Activated CD4-positive, CD25-positive, alpha-beta regulatory T cell treated with anti-CD3 and anti-CD28 coated beads, Interleukin-2, amount 50 U/mL, for 24 hours (primary cell): Measurements from ENCODE around the gene NCKAP5L.
"Not testable (repeated sequence)": the region's sequence is repeated elsewhere in the genome, so short reads cannot be mapped to it uniquely, and the experiment has no call there.

Experiments used
- ATAC-seq, 2 donors: fragments of 150-1000 bp; cut with Tn5 transposase; one replicate each; pipeline ENCODE4 v1.10.0; 2021; ENCODE audit warnings: mild to moderate bottlenecking in 1 of 2, moderate library complexity in 1 of 2

Gene NCKAP5L, protein sequence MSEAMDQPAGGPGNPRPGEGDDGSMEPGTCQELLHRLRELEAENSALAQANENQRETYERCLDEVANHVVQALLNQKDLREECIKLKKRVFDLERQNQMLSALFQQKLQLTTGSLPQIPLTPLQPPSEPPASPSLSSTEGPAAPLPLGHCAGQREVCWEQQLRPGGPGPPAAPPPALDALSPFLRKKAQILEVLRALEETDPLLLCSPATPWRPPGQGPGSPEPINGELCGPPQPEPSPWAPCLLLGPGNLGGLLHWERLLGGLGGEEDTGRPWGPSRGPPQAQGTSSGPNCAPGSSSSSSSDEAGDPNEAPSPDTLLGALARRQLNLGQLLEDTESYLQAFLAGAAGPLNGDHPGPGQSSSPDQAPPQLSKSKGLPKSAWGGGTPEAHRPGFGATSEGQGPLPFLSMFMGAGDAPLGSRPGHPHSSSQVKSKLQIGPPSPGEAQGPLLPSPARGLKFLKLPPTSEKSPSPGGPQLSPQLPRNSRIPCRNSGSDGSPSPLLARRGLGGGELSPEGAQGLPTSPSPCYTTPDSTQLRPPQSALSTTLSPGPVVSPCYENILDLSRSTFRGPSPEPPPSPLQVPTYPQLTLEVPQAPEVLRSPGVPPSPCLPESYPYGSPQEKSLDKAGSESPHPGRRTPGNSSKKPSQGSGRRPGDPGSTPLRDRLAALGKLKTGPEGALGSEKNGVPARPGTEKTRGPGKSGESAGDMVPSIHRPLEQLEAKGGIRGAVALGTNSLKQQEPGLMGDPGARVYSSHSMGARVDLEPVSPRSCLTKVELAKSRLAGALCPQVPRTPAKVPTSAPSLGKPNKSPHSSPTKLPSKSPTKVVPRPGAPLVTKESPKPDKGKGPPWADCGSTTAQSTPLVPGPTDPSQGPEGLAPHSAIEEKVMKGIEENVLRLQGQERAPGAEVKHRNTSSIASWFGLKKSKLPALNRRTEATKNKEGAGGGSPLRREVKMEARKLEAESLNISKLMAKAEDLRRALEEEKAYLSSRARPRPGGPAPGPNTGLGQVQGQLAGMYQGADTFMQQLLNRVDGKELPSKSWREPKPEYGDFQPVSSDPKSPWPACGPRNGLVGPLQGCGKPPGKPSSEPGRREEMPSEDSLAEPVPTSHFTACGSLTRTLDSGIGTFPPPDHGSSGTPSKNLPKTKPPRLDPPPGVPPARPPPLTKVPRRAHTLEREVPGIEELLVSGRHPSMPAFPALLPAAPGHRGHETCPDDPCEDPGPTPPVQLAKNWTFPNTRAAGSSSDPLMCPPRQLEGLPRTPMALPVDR (N-terminal part only)

DNA sequence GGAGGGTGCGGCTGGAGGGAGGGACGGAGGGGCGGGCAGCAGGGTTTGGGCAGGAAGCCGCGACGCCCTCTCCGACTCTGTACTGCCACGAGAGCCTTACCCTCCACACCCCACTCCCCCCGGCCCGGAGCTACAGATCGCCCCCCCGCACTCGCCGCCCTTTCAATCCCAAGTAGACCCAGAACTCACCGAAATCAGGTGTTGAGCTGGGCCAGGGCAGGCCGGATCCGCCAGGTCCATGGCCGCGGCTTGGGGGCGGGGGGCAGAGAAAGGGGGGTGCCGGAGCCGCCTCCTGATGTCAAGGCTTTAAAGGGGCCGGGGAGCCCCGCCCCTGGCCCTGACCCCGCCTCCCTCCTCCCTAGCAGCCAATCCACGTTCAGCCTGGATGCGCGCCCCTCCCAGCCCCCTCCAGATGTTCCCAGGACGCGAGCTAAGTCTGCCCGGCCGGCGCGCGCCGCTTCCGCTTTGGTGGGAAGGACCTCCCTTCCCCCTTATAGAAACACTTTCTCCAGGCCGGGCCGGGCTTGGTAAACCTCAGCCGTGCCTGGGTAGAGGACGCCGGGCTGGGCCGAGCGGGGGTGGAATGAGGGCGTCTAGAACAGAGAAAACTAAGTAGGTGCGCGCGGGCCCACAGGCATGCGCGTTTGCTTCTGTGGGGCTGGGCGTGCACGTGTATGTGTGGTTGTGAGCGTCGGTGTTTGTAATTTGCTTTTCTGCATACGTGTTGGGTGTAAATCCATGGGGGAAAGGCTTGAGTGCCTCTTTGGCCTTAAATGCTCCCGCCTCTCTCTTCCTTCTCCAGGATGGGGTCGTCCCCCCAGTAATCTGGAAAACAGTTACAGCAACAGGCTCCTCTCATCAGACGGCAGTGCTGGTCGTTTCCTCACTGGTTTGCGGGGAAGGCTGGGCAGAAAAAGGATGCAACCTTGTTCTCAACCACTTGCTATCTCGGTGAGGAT, at the start of gene NCKAP5L:
Gene NCKAP5L (minus strand): TSS at position 281 of the 959 bp plus-strand sequence. CDS start 24,369 bp downstream, outside the sequence.
- ATAC-seq = peak; percentile 94 to 96

DNA sequence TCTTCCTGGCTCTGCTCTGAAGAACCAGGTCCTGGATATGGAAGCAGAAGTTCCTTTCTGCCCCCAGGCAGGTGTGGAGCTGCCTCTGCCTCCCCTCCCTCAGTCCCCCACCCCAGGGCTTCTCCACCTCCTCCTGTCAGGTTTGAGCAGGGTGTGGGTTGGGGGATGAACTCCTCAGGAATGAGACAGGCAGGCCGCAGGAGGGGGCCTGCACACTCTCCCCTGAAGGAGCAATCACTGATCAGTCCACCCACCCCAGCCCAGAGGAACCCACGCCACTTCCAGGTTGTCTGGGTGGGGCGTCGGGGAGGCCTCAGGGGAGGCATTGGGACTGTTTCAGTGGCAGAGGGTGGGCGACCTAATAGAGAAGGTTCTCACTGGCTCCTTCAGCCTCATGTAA, 48.9 kb upstream of the NCKAP5L start:
- ATAC-seq = no peak

DNA sequence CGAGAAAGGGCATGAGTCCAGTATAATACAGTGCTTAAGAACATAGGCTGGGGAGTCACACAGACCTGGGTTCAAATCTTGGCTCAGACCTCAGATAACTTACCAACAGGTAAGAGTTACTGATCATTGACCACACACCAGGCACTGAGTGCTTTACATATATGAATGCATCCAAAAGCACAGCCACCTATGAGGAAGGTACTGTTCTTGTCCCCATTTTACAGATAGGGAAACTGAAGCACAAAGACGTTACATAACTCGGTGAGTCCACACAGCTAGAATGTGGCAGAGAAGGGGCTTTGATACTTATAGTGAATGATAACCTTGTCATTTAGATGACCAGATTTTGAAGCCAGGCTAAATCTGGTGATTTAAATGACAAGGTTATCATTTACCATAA, 47.9 kb upstream of the NCKAP5L start:
- no peak for ATAC-seq

DNA sequence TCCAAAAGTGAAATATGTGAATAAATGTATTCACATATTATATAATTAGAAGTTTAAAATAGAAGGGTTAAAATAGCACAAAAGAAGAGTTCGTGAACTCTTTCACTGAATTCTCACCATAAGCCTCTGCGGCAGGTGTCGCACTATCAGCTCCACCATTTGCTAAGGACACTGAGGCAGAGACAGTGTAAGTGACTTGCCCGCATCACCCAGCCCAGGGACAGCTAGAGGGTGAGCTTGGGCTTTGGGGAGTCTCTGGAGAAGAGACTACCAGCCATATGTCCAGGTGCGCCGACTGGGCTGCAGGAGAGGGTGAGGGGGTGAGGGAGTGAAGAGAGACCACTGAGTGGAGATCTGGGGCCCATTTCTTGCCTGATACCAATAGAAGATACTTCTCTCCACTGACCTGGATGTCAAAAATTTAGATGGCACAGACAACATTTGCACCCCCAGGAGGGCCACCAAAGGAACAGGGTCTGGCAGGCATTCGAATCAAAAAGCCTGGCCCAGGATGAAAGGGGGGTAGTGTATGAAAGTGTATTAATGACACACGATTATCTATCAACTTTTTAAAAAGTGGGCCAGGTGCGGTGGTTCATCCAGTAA, 47.0 kb upstream of the NCKAP5L start:
- ATAC-seq = no peak

DNA sequence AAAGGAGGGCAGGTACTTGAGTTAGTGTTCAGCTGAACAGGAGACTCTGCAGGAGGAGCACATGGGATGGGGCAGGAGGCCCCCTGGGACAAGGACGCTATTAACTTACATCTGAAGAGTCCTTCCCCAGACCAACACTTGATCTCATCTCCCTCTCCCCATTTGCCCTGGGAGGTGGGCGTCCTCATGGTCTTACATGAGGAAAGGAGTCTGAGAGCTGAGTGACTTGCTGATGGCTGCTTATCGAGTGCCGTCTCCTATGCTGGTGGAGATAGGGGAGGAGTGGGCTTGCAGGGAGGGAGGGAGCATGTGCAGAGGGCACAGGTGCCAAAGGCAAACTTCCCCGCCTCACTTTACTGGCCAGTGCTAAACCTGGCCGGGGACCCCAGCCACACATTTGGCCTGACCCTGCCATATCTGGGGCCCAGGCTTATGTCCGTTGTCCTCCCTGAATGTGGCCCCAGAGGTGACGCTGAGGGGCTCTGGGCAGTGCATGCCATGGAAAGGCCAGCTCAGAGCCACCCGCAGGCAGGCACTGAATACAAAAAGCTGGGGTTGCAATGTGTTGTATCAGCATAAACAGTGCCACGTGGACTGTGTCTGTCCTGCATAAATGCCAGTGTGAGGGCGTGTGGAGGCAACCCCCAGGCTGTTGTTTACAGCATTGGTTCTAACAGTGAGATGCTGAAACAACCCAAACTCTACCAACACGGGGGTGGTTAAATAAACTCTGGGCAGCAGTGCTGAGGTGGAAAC, 46.1 kb upstream of the NCKAP5L start:
- no peak for ATAC-seq

DNA sequence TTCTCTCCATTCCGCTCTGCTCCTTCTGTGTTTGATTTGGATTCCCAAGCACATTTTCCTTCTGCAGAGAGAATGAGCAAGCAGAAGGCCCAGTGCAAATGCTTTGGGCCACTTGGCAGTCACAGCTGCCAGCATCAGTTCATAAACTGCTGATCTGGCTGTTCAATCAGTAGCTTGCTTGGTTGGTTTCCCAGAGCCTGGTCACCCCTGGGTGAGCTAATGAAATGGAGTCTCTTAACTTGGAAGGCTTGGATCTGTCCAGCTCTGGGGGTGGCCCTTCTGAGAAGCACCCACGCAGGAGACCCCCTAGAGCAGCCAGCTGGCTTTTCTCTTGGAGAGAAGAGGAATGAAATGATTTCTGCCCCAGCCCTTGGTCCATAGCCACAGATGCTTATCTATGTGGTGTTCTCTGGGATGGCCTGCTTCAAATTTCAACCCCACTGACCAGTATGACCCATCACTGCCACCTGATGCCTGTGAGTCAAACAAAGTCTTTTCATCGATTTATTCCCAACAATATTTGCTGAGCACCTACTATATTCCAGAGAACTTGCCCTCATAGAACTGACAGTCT, 45.2 kb upstream of the NCKAP5L start:
- no peak for ATAC-seq

DNA sequence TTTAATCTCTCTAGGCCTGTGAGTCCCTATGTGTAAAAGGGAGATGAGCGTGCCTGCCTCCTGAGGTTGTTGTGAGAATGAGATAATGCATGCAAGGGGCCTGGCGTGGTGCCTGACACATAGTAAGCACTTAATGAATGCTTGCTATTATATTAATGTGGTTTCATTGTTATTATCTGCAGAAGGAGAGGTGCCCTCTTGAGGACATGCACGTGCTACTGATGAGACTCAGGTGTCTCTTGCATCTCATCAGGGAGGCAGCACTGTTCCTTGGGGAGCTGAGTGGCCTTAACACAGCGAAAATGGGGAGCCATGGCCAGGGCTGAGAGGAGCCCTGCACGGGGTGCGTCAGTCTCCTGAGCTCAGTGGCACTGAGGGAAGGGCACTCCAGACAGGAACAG, 44.6 kb upstream of the NCKAP5L start:
- no peak for ATAC-seq

DNA sequence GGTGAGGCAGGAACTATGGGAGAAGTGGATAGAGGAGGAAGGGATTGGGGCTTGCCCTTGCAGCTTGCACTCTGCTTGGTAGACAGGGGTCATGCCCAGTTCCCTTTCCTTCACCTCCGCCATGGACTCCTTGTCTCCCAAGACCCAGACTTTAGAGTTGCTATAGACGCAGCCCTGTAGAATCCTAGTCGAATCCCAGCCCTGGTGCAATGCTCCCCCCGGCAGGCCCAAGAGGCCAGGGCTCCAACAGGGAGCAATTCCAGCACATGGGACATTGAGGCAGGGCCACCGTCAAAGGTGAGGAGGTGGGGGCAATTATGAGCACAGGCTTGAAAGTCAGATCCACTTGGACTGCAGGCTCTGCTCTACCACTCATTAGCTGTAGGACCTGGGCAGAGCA, 44.2 kb upstream of the NCKAP5L start:
- no peak for ATAC-seq

DNA sequence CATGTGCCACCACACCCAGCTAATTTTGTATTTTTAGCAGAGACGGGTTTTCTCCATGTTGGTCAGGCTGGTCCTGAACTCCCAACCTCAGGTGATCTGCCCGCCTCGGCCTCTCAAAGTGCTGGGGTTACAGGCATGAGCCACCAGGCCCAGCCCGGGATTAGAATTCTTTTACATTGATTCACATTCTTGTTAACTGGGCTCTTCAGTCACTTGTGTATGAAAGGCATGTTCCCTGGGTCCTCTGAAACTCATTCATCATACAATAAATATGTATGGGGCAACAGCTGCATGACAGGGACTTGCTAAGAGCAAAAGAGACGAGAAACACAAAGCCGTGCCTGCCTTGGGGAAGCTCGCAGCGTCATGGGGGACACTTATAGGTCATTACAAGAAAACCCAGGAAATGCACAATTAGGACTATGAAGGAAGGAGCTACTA, 43.6 kb upstream of the NCKAP5L start:
- not testable (repeated sequence) for ATAC-seq

DNA sequence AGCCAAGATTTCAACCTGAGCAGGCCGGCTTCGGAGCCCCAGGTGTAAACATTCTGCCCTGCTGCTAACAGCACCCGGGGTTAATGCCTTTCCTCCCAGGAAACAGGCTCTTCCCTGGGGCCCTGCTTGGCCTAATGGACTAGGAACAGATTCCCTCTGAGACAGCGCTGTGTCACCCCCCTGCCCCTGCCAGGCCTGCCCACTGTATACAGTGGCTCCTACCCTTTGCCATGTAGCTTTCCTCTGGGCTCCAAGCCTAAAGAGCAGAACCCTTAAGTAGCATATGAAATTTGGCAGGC, 43.0 kb upstream of the NCKAP5L start:
- no peak for ATAC-seq

DNA sequence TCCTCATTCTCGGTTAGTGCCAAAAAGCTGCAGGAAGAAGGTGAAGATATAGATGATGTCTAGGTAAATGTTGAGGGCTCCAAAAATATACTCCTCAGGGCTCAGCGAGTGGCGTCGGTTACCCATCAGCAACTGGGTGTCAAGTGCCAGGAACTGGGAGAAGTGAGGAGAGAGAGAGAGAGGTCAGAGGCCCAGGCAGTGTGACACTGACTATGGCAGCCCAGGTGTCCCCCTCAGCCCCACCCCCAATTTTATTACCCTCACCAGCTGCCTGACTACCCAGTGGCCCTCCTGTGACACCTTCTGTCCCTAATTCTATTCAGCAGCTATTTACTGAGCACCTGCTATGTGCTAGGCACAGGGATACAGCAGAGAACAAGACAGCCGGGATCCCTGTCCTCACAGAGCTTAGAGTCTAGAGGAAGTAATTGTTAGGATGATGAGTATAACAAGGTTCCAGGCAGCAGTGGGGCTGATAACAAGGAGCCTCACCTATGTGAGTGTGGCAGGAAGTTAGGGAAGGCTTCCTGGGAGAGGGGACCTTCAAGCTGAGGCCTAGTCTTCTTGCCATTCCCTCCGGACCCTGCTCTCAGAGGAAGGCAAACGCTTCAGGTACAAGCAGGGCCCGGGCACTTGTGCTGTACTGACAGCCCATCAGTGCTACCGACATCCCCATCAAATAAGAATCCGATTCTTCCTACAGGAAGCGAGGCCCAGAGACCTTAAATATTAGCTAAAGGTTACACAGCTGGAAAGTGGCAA, 42.5 kb upstream of the NCKAP5L start:
- no peak for ATAC-seq

DNA sequence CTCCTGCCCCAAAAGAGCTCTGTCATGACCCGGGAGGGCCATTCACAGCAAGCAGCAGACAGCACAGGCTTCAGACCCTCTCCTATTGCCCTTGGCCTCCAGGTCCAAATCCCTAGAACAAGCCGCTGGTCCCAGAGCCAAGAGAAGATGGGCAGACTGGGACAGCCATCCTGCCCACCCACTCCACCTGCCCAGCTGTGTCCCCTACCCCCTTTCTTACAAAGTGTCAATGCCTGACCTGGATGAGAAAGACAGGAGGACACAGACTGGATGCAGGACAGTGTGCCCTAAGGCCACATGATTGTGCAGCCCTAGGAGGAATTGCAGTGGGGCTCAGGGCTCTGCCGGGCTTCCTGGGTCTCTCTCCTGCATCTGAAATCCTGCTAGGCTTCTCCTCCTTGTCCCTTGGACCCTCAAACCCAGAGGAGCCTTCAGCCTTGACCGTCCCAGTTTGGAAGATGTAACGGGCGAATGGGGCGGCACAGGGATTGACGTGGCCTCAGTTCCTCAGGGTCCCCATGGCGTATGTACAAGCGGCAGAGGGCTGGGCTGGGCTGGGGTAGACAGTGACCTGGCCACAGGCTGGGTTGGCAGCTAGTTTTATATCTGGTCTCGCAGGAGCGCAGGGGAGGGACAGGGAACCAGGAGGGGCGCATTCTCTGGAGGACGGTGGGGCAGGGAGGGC, 41.7 kb upstream of the NCKAP5L start:
- ATAC-seq = no peak

DNA sequence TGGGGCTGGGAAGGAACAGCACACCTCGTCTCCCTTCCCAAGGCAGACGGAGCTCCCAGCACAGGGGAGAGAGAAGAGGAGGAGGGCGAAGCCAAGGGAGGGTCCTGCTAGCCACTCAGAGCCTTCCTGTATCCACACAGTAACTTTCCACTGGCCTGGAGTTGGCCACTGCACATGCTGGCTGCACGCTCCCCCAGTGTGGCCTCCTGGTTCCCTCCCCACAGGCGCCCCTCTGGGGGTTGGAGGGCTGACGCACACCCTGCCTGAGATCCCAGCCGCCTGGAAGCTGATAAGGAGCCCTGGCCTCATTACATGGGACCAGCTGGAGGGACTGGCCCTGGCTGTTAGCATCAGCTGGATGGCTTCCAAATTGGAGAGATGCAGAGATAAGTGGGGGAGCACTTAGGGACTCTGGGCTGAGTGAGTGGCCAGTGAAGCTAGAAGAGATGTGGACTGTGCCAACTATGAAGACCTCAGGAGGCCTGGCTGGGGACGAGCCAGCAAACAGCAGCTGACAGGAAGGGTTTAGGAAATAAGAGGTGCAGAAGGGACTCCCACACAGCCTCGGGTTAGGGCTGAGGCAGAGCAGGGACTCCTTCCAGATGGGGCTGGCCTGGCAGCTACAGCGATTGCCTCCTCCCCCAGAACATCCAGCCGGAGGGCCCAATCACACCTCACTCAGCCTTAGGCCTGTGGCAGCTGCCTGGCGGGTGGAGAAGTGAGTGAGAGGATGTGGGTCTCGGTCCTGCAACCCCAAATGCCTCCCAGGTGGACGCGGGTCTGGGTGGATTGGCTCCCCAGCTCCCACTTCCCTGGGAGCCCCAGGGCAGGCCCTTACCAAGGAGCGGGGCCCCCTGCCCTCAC, 41.0 kb upstream of the NCKAP5L start:
- no peak for ATAC-seq

DNA sequence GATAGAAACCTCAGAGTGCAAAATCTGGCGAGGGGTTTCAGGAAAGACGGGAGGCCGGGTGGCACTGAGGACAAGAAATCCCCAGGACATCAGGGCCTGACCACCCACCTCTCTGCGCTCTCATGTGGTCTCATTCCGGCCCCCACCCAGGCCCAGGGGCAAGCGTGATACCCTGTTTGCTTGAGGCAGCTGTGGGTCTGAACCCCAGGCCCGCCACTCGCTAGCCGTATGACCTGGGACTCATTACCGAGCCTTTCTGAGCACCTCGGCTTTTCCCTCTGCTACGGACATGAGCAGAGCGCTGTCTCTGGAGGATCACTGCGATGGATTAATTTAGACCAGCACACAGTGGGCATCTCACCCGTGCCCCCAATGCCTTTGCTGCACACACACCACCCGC, 40.2 kb upstream of the NCKAP5L start:
- no peak for ATAC-seq

DNA sequence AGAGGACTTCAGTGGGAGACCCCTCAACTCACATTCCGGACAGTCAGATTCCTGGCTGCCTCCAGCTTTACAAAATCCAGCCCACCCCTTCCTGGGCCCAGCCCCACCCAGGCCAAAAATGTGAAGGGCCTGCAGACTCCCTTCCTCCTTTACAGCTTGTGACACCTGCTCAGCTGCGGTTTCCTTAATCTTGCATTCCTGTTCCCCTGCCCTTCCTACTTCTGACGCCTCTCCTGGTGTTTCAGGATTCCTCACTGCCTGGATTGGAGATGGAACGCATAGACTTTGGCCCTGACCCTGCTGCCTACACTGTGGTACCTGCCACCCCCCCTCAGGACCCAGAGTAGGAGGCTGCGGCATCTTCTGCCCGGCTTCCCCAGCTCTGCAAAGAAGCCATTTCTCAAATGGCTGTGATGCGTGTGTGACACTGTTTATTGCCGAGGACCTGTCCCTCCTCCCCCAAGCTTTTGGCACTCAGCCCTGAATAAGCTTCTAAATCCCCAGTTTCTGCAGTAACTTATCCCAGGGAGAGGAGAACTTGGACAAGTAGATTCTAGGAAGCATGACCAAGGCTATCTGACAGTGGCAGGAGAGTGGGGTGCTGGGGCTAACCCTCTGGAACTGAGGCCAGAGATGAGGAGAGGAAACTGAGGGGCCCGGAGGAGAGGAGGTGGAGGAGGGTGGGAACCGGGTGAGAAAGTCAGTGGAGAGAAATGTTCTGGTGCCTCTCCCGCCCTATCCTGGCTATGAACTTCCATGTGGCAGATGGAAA, 39.5 kb upstream of the NCKAP5L start:
- ATAC-seq = no peak

DNA sequence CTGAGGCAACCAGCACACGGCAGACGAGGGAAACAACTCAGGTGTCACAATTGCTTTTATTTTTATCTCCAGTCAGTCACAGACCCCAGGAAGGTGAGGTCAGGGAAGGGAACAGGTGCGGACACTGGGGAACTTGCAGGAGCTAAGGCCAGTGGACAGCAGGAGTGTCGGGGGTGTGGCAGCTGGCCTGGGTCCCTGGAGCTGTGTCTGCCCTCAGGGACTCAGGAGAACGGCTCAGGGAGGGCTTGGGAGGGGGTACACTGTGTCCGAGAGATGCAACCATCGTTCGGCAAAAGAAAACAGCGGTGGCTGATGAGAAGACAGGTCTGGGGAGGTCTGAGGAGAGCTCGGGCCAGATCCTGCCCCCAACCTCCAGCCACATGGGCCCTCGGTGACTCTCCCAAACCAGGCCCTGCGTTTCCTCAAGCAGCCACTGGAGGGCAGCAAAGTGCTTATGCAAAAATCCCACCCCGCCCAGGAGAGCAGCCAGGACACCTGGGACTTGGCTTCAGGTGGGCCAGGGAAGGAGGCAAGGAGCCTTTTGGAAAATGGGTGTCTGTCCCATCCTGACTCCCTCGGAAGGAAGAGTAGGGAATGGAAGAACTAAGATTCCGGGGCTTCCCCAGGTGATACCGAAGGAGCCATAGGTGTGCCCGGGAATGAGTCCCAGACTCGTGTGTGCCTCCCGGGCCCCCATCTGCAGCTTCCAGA, 38.8 kb upstream of the NCKAP5L start:
- peak; percentile 73 to 85 for ATAC-seq

DNA sequence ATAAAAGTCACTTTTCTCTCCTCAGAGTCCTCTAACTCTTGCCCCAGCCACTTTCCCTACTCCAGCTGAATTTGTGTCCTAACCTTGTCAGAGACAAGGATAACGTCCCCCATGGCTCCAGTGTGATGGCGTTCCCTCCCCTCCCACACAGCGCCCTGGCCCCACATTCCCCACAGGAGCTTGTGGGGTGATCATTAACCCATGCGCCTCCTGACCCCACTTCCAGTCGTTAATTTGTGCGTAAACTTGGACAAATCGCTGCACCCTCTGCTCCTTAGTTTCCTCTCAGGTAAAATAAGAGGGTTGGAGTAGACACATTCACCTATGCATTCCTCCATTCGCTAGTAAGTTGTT, 37.5 kb upstream of the NCKAP5L start:
- ATAC-seq = no peak
